GM18861 (cell line): ENCODE measurements around the gene TMEM61.

Source experiments
- ATAC-seq: cut with Tn5 transposase; IDR thresholded peaks from one replicate; pipeline ENCODE4 v1.9.1; 2021; ENCODE audit not compliant: unreplicated experiment

Gene TMEM61

DNA sequence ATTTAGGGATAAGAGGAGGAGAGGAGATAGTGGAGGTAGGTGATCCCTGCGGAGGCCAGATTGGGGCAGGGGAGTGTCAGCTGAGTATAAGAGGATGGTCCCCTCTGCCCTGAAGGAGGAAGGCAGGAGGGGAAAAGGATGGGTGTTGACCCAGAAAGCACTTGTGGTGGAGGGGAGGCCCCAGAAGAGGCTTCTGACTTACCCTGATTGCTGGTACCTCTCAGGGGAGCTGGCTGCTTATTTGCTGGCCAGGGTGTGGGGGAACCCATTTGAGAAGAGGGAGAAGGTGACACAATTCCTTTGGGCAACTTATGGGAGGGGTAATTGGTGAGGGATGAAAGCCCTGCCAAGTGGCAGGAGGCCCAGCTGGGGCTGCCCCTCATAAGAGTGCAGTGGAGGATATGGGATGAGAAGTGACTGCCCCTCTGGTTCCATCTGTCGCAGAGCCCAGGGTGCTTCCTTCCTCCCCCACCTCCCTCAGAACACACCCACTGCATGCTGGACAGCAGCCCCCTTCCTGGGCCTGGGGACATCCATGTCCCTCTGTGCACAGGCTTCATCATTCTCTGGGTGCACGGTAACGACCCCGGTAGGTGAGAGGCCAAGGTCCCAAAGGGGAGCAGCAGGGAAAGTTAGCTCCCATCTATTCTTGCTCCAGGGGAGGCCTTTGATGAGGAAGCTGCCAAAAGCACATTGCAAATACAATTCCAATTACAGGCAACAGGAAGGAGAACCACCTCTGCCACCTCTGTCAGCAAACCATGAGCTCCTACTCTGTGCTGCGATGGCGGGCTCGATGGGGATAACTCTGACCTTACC is 57.5 kb downstream of the TMEM61 start:
- ATAC-seq = no peak

DNA sequence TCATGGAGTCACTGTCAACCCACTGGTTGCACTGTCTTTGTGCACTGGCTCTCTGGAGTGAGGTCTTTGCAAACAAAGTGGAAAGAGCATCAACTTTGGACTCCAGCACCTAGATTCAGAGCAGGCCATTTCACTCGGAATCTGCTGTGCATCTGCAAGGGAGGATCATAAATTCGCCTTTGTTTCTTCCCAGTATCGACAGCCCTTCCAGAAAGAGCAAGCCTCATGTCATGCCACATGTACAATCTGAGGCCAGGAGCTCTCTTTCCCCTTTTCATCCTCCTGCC is 58.1 kb downstream of the TMEM61 start:
- no peak for ATAC-seq

DNA sequence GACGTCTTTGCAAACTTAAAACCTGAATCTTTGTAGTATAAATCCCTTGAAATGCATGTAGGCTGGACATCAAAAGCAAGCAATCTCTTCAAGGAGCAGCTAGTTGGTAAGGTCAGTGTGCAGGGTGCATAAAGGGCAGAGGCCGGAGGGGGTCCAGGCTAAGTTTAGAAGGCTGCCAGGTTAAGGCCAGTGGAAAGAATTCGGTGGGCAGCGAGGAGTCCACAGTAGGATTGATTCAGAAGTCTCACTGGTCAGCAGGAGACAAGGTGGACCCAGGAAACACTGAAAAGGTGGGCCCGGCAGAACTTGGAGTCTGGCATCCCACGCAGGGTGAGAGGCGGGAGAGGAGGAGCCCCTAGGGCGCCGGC is 58.5 kb downstream of the TMEM61 start:
- ATAC-seq = no peak

DNA sequence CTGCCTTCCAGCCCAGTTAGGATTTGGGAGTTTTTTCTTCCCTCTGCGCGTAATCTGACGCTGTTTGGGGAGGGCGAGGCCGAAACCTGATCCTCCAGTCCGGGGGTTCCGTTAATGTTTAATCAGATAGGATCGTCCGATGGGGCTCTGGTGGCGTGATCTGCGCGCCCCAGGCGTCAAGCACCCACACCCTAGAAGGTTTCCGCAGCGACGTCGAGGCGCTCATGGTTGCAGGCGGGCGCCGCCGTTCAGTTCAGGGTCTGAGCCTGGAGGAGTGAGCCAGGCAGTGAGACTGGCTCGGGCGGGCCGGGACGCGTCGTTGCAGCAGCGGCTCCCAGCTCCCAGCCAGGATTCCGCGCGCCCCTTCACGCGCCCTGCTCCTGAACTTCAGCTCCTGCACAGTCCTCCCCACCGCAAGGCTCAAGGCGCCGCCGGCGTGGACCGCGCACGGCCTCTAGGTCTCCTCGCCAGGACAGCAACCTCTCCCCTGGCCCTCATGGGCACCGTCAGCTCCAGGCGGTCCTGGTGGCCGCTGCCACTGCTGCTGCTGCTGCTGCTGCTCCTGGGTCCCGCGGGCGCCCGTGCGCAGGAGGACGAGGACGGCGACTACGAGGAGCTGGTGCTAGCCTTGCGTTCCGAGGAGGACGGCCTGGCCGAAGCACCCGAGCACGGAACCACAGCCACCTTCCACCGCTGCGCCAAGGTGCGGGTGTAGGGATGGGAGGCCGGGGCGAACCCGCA is 59.1 kb downstream of the TMEM61 start, which contains the start of gene PCSK9:
TSS of gene PCSK9 (plus strand) at position 207 of the 741 bp plus-strand sequence. CDS start at position 497, 290 bp downstream.
- ATAC-seq = no peak

DNA sequence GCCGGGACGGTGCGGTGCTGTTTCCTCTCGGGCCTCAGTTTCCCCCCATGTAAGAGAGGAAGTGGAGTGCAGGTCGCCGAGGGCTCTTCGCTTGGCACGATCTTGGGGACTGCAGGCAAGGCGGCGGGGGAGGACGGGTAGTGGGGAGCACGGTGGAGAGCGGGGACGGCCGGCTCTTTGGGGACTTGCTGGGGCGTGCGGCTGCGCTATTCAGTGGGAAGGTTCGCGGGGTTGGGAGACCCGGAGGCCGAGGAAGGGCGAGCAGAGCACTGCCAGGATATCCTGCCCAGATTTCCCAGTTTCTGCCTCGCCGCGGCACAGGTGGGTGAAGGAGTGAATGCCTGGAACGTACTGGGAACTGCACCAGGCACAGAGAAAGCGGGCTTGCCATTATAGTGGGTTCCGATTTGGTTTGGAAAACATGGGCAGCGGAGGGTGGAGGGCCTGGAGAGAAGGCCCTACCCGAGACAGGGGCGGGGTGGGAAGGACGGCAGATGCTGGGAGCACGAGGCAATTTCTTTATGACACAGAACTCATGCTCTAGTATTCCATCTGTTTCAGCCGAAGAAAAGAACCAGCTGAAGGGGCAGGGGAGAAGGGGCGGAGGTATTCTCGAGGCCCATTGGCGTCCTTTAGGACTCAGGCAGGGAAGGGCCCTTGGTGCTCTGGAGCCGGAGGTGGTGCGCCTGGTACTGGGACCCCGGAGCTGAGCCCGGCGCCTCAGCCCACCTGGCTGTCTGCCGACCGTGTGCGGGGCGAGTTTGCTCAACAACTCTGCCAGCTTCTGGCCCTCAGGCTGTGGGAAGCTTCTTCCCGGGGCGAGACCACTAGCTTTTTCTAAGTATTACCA is 59.9 kb downstream of the TMEM61 start:
- no peak for ATAC-seq

DNA sequence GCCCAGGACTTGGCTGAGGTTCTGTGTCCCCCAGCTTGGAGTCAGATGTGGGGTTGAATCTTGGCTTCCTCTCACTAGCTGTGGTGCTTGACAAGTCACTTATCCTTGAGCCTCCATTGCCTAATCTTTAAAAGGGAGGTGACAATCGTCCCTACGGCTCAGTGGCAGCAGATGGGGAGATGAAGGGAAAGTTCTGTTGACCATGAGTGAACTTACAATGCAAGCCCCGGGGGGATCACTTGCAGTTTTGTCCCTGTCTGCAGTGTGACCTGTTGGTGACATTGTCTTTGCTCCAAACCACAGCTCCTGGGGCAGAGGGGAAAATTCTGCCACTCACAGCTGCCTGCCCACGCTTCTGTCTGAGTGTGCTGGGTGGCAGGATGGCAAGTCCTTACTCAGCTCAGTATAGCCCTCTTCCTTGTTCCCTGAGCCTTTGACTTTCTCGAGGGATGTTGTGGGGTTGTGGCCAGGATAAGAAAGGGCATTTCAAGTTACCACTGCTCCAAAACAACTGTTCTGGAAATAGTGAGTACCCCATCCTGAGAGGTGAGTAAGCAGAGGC is 60.6 kb downstream of the TMEM61 start:
- no peak for ATAC-seq

DNA sequence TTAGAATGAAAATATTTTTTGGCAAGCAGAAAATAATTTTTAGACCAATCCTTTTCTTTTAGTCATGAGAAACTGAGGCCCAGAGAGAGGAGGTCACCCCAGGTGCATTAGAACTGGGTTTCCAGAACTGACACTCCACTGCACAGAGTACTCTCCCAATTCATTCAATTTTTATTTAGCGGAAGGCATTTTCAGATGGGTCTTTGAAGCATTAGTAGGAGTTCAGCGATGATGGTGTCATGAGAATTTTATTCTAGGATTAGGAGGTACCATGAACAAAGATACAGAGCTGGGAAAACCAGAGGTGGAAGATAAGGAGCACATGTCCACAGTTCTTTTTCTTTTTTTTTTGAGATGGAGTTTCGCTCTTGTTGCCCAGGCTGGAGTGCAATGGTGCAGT is 61.2 kb downstream of the TMEM61 start:
- no peak for ATAC-seq
